T-helper 2 cell (primary cell): ENCODE measurements around the gene TMEM19.
"Not testable (repeated sequence)": the region's sequence is repeated elsewhere in the genome, so short reads cannot be mapped to it uniquely, and the experiment has no call there.

Experiments used
- DNase-seq, 5 experiments: peaks; one replicate each; pipeline versions ENCODE4 v3.0.0 to v3.0.0-alpha.2; 2012 to 2022

The TMEM19 gene

GRCh38 chr12:71666259-71666658 is 19.6 kb upstream of the TMEM19 start:
- DNase-seq = no peak

GRCh38 chr12:71671311-71671710 is 14.6 kb upstream of the TMEM19 start:
- peak in 1 of 5 experiments; percentile 51 for DNase-seq

- no peak for DNase-seq
These were observed 14.1 kb upstream of the TMEM19 start for GRCh38 chr12:71671816-71672215.

GRCh38 chr12:71682466-71682865 is 3.4 kb upstream of the TMEM19 start:
- no peak for DNase-seq

GRCh38 chr12:71683633-71684032 is 2.2 kb upstream of the TMEM19 start:
- no peak for DNase-seq

- DNase-seq = peak in 1 of 5 experiments; percentile 74
These were observed 1.8 kb upstream of the TMEM19 start for GRCh38 chr12:71684081-71684480.

GRCh38 chr12:71685312-71685906 is 473 bp upstream of the TMEM19 start:
- DNase-seq = no peak

- DNase-seq = peak in 1 of 5 experiments; percentile 33
These were observed 760 bp downstream of the TMEM19 start for GRCh38 chr12:71686658-71687025.

GRCh38 chr12:71687172-71687571 is 1.3 kb downstream of the TMEM19 start:
- DNase-seq = not testable (repeated sequence)

GRCh38 chr12:71688961-71689570 is 3.2 kb downstream of the TMEM19 start:
- no peak for DNase-seq

- DNase-seq = no peak
These were observed 5.7 kb downstream of the TMEM19 start for GRCh38 chr12:71691504-71692129.

GRCh38 chr12:71693126-71693525 is 7.2 kb downstream of the TMEM19 start:
- DNase-seq = no peak

- DNase-seq = not testable (repeated sequence)
These were observed 7.8 kb downstream of the TMEM19 start for GRCh38 chr12:71693651-71694050.

GRCh38 chr12:71694099-71694820 is 8.4 kb downstream of the TMEM19 start:
- no peak for DNase-seq

- DNase-seq = no peak
These were observed 9.9 kb downstream of the TMEM19 start for GRCh38 chr12:71695782-71696181.

- DNase-seq = not testable (repeated sequence)
These were observed 16.3 kb downstream of the TMEM19 start for GRCh38 chr12:71702181-71702580.

GRCh38 chr12:71702590-71702989 is 16.7 kb downstream of the TMEM19 start:
- no peak for DNase-seq

GRCh38 chr12:71703206-71703605 is 17.3 kb downstream of the TMEM19 start:
- DNase-seq = no peak

- no peak for DNase-seq
These were observed 19.0 kb downstream of the TMEM19 start for GRCh38 chr12:71704920-71705319.

- DNase-seq = no peak
These were observed 22.8 kb downstream of the TMEM19 start for GRCh38 chr12:71708658-71709057.

GRCh38 chr12:71710276-71711125 is 24.6 kb downstream of the TMEM19 start:
- DNase-seq = no peak

- no peak for DNase-seq
These were observed 32.7 kb downstream of the TMEM19 start for GRCh38 chr12:71718611-71719010.
